H1 (cell line): ENCODE measurements around the gene ECI1. TPM values are rescaled to one million over a fixed set of nuclear protein-coding genes. Genes with fewer than 3 reads are reported as not detected.
A peak's percentile ranks its signal among the peaks of the same experiment; 100 is the strongest.

ENCODE experiments used
- microRNA counts: library from miRNA; unstranded; fragments of <30 nt; microRNA quantifications from one replicate; lab custom pipeline; 2015
- microRNA-seq, 2 experiments: library from miRNA; unstranded; fragments of <30 nt; microRNA quantifications; one replicate each; pipeline versions ENCODE4 to v1.2.0, GENCODE V29; 2016 to 2020; ENCODE audit warnings: borderline microRNAs expressed in 2 of 2, borderline number of aligned reads in 2 of 2, borderline replicate concordance in 1 of 2
- polyA plus RNA-seq, 7 experiments: library from polyadenylated mRNA; depleted of rRNA in 3 of 7; stranded (reverse) in 5 of 7; unstranded in 2 of 7; fragments of >200 nt in 5 of 7; fragments of 200-250 nt in 2 of 7; gene quantifications; 1 replicate in 5 of 7; 2 replicates in 1 of 7; 4 replicates in 1 of 7; pipeline versions ENCODE4 v1.2.1 to v1.2.3, GENCODE V29; 2011 to 2013; ENCODE audit warnings: missing spikeins in 2 of 7, mixed read lengths in 2 of 7
- small RNA-seq: library from polyadenylated mRNA; stranded (forward); fragments of <200 nt; extraction: miRNeasy Mini kit (QIAGEN cat#:217004); gene quantifications from one replicate; pipeline ENCODE3, GENCODE V24; 2013; ENCODE audit not compliant: insufficient read depth
- total RNA-seq: library from RNA; stranded (reverse); fragmentation: NEBNext Ultra II Directional; extraction: Animal tissue kit (Norgen Biotek cat#: 25700); gene quantifications from 2 replicates; pipeline ENCODE4 v1.2.1, GENCODE V29; 2021

ECI1 gene
- total and polyA plus RNA-seq, 2 of the 8 experiments (the other 6 are each of a cell fraction or from before 2014, with no cell fraction given), result 79.5 to 151 TPM

MicroRNAs encoded within 50 kb of the gene (microRNA counts, 767-probe panel; counts per million panel counts)
- 879 counts per million, percentile 95 among the panel's probes with 10 or more counts for microRNA hsa-miR-940 (lab: Ali Mortazavi, UCI)

Small RNAs within 50 kb of the gene (microRNA-seq; reads per million reads assigned to microRNA genes)
- gene MIR3677, result 0 reads per million in 2 experiments
- gene MIR4717, result 0 reads per million in 2 experiments

Small RNAs within 50 kb of the gene (small RNA-seq; reads per million reads assigned to genes)
- gene MIR3677 (0.86 reads per million), gene MIR4717 (not detected)

Other genes with a start within 250 kb of the ECI1 start
- gene ZNF598, start 241.8 kb downstream of the ECI1 start, total RNA-seq, result 47.6 and 51.7 TPM in 2 replicates
- 29.3 and 43.0 TPM in 2 replicates for gene ZNF598, start 241.8 kb downstream of the ECI1 start, polyA plus RNA-seq (2011; rRNA removed)
- gene NPW, start 231.8 kb downstream of the ECI1 start, total RNA-seq, result 8.1 and 10.3 TPM in 2 replicates
- 4.0 and 7.8 TPM in 2 replicates for gene NPW, start 231.8 kb downstream of the ECI1 start, polyA plus RNA-seq (2011; rRNA removed)
- gene NHERF2, start 224.7 kb downstream of the ECI1 start, total RNA-seq, result 19.3 and 19.6 TPM in 2 replicates
- gene NHERF2, start 224.7 kb downstream of the ECI1 start, polyA plus RNA-seq (2011; rRNA removed), result 13.9 and 22.4 TPM in 2 replicates
- 70.9 and 84.5 TPM in 2 replicates for gene NTHL1, start 203.8 kb downstream of the ECI1 start, total RNA-seq
- gene NTHL1, start 203.8 kb downstream of the ECI1 start, polyA plus RNA-seq (2011; rRNA removed), result 150 and 209 TPM in 2 replicates
- gene TSC2, start 203.6 kb downstream of the ECI1 start, total RNA-seq, result 91.1 and 96.6 TPM in 2 replicates
- 65.9 and 90.2 TPM in 2 replicates for gene TSC2, start 203.6 kb downstream of the ECI1 start, polyA plus RNA-seq (2011; rRNA removed)
- 52.7 and 63.5 TPM in 2 replicates for gene PKD1, start 115.7 kb downstream of the ECI1 start, total RNA-seq
- gene PKD1, start 115.7 kb downstream of the ECI1 start, polyA plus RNA-seq (2011; rRNA removed), result 40.6 and 59.4 TPM in 2 replicates
- 4.3 and 5.3 TPM in 2 replicates for gene RAB26, start 103.0 kb downstream of the ECI1 start, total RNA-seq
- gene RAB26, start 103.0 kb downstream of the ECI1 start, polyA plus RNA-seq (2011; rRNA removed), result 5.4 and 6.6 TPM in 2 replicates
- 148 and 155 TPM in 2 replicates for gene TRAF7, start 95.8 kb downstream of the ECI1 start, total RNA-seq
- gene TRAF7, start 95.8 kb downstream of the ECI1 start, polyA plus RNA-seq (2011; rRNA removed), result 96.8 and 140 TPM in 2 replicates
- 6.4 and 6.5 TPM in 2 replicates for gene CASKIN1, start 55.0 kb downstream of the ECI1 start, total RNA-seq
- 1.2 and 2.7 TPM in 2 replicates for gene CASKIN1, start 55.0 kb downstream of the ECI1 start, polyA plus RNA-seq (2011; rRNA removed)
- 67.6 and 69.6 TPM in 2 replicates for gene MLST8, start 46.1 kb downstream of the ECI1 start, total RNA-seq
- gene MLST8, start 46.1 kb downstream of the ECI1 start, polyA plus RNA-seq (2011; rRNA removed), result 321 and 440 TPM in 2 replicates
- gene BRICD5, start 40.7 kb downstream of the ECI1 start, total RNA-seq, result 6.1 and 8.5 TPM in 2 replicates
- gene BRICD5, start 40.7 kb downstream of the ECI1 start, polyA plus RNA-seq (2011; rRNA removed), result 8.6 and 14.2 TPM in 2 replicates
- gene PGP, start 36.7 kb downstream of the ECI1 start, total RNA-seq, result 30.9 and 32.6 TPM in 2 replicates
- 55.9 and 63.9 TPM in 2 replicates for gene PGP, start 36.7 kb downstream of the ECI1 start, polyA plus RNA-seq (2011; rRNA removed)
- 21.9 and 22.2 TPM in 2 replicates for gene E4F1, start 28.0 kb downstream of the ECI1 start, total RNA-seq
- 27.0 and 34.2 TPM in 2 replicates for gene E4F1, start 28.0 kb downstream of the ECI1 start, polyA plus RNA-seq (2011; rRNA removed)
- gene DNASE1L2, start 15.1 kb downstream of the ECI1 start, total RNA-seq, result 0.19 and 0.35 TPM in 2 replicates
- 0.75 and 0.97 TPM in 2 replicates for gene DNASE1L2, start 15.1 kb downstream of the ECI1 start, polyA plus RNA-seq (2011; rRNA removed)
- gene RNPS1, start 16.5 kb upstream of the ECI1 start, total RNA-seq, result 330 and 357 TPM in 2 replicates
- gene RNPS1, start 16.5 kb upstream of the ECI1 start, polyA plus RNA-seq (2011; rRNA removed), result 350 and 516 TPM in 2 replicates
- gene ABCA3, start 89.1 kb upstream of the ECI1 start, total RNA-seq, result 7.9 TPM in 2 replicates
- 5.7 and 8.8 TPM in 2 replicates for gene ABCA3, start 89.1 kb upstream of the ECI1 start, polyA plus RNA-seq (2011; rRNA removed)
- gene CCNF, start 177.9 kb upstream of the ECI1 start, total RNA-seq, result 54.3 and 55.9 TPM in 2 replicates
- 15.4 and 25.5 TPM in 2 replicates for gene CCNF, start 177.9 kb upstream of the ECI1 start, polyA plus RNA-seq (2011; rRNA removed)
- 54.2 and 54.6 TPM in 2 replicates for gene TEDC2, start 208.5 kb upstream of the ECI1 start, total RNA-seq
- gene TEDC2, start 208.5 kb upstream of the ECI1 start, polyA plus RNA-seq (2011; rRNA removed), result 55.6 and 71.2 TPM in 2 replicates
- 0.34 and 0.52 TPM in 2 replicates for gene NTN3, start 219.7 kb upstream of the ECI1 start, total RNA-seq
- gene NTN3, start 219.7 kb upstream of the ECI1 start, polyA plus RNA-seq (2011; rRNA removed), result 0.30 and 0.74 TPM in 2 replicates
- gene TBC1D24, start 223.5 kb upstream of the ECI1 start, total RNA-seq, result 18.6 and 21.5 TPM in 2 replicates
- gene TBC1D24, start 223.5 kb upstream of the ECI1 start, polyA plus RNA-seq (2011; rRNA removed), result 8.7 and 13.3 TPM in 2 replicates